ENCODE measurements around the gene KDSR. TPM values are rescaled to one million over a fixed set of nuclear protein-coding genes. Genes with fewer than 3 reads are reported as not detected.

KDSR gene
- total and polyA plus RNA-seq, 2 of the 13 experiments (the other 11 are each of a cell fraction or from before 2014, with no cell fraction given) = 10.4 to 20.9 TPM

DNA sequence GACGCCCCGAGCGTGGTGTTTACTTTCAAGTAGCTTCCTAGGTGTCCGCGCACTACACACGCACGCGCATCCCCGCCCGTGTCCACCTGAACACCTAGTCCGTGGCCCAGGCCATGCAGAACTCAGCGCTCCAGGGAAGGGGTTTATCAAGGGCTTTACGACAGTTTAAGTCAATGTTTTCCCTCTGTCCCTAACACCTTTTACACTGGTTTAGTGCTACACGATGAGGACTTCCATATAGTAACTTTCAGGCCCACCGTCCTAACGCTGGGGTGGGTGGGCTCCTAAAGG, 46.1 kb downstream of the KDSR start (continued):
- TF ChIP-seq, protein P1, sequence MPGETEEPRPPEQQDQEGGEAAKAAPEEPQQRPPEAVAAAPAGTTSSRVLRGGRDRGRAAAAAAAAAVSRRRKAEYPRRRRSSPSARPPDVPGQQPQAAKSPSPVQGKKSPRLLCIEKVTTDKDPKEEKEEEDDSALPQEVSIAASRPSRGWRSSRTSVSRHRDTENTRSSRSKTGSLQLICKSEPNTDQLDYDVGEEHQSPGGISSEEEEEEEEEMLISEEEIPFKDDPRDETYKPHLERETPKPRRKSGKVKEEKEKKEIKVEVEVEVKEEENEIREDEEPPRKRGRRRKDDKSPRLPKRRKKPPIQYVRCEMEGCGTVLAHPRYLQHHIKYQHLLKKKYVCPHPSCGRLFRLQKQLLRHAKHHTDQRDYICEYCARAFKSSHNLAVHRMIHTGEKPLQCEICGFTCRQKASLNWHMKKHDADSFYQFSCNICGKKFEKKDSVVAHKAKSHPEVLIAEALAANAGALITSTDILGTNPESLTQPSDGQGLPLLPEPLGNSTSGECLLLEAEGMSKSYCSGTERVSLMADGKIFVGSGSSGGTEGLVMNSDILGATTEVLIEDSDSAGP (CRISPR knock-in tag; IDR thresholded peaks at IDR 0.05; ENCODE audit: borderline replicate concordance) = 0 out of 2 replicates have a peak, but pooled peaks have one; percentile 2
- no peak for TF ChIP-seq TSC22D2 (CRISPR knock-in tag; IDR thresholded peaks at IDR 0.05; ENCODE audit: borderline replicate concordance)
- TF ChIP-seq FOXA3 (CRISPR knock-in tag; IDR thresholded peaks at IDR 0.05) = 0 out of 2 replicates have a peak, but pooled peaks have one; percentile 16
- TF ChIP-seq ZNF12 (CRISPR knock-in tag; IDR thresholded peaks at IDR 0.05) = no peak
- no peak for TF ChIP-seq ZNF205 (CRISPR knock-in tag; IDR thresholded peaks at IDR 0.05)
- no peak for TF ChIP-seq ZFP36L1 (CRISPR knock-in tag; IDR thresholded peaks at IDR 0.05)
- TF ChIP-seq, protein P2, sequence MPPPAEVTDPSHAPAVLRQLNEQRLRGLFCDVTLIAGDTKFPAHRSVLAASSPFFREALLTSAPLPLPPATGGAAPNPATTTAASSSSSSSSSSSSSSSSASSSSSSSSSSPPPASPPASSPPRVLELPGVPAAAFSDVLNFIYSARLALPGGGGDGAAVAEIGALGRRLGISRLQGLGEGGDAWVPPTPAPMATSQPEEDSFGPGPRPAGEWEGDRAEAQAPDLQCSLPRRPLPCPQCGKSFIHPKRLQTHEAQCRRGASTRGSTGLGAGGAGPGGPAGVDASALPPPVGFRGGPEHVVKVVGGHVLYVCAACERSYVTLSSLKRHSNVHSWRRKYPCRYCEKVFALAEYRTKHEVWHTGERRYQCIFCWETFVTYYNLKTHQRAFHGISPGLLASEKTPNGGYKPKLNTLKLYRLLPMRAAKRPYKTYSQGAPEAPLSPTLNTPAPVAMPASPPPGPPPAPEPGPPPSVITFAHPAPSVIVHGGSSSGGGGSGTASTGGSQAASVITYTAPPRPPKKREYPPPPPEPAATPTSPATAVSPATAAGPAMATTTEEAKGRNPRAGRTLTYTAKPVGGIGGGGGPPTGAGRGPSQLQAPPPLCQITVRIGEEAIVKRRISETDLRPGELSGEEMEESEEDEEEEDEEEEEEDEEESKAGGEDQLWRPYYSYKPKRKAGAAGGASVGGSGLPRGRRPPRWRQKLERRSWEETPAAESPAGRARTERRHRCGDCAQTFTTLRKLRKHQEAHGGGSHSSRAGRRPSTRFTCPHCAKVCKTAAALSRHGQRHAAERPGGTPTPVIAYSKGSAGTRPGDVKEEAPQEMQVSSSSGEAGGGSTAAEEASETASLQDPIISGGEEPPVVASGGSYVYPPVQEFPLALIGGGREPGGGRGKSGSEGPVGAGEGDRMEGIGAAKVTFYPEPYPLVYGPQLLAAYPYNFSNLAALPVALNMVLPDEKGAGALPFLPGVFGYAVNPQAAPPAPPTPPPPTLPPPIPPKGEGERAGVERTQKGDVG (CRISPR knock-in tag; IDR thresholded peaks at IDR 0.05; ENCODE audit: borderline replicate concordance) = no peak
- TF ChIP-seq, protein P3, sequence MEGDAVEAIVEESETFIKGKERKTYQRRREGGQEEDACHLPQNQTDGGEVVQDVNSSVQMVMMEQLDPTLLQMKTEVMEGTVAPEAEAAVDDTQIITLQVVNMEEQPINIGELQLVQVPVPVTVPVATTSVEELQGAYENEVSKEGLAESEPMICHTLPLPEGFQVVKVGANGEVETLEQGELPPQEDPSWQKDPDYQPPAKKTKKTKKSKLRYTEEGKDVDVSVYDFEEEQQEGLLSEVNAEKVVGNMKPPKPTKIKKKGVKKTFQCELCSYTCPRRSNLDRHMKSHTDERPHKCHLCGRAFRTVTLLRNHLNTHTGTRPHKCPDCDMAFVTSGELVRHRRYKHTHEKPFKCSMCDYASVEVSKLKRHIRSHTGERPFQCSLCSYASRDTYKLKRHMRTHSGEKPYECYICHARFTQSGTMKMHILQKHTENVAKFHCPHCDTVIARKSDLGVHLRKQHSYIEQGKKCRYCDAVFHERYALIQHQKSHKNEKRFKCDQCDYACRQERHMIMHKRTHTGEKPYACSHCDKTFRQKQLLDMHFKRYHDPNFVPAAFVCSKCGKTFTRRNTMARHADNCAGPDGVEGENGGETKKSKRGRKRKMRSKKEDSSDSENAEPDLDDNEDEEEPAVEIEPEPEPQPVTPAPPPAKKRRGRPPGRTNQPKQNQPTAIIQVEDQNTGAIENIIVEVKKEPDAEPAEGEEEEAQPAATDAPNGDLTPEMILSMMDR (CRISPR knock-in tag; IDR thresholded peaks at IDR 0.05) = no peak
- no peak for TF ChIP-seq NR1H2 (CRISPR knock-in tag; IDR thresholded peaks at IDR 0.05; ENCODE audit: borderline replicate concordance, low read depth)
- TF ChIP-seq CENPT (CRISPR knock-in tag; IDR thresholded peaks at IDR 0.05; ENCODE audit: low read depth) = no peak
- TF ChIP-seq SALL1 (CRISPR knock-in tag; IDR thresholded peaks at IDR 0.05) = peak; percentile 5; the same call in 1 of the 2 replicates
- TF ChIP-seq, protein P4, sequence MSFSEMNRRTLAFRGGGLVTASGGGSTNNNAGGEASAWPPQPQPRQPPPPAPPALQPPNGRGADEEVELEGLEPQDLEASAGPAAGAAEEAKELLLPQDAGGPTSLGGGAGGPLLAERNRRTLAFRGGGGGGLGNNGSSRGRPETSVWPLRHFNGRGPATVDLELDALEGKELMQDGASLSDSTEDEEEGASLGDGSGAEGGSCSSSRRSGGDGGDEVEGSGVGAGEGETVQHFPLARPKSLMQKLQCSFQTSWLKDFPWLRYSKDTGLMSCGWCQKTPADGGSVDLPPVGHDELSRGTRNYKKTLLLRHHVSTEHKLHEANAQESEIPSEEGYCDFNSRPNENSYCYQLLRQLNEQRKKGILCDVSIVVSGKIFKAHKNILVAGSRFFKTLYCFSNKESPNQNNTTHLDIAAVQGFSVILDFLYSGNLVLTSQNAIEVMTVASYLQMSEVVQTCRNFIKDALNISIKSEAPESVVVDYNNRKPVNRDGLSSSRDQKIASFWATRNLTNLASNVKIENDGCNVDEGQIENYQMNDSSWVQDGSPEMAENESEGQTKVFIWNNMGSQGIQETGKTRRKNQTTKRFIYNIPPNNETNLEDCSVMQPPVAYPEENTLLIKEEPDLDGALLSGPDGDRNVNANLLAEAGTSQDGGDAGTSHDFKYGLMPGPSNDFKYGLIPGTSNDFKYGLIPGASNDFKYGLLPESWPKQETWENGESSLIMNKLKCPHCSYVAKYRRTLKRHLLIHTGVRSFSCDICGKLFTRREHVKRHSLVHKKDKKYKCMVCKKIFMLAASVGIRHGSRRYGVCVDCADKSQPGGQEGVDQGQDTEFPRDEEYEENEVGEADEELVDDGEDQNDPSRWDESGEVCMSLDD (CRISPR knock-in tag; IDR thresholded peaks at IDR 0.05; ENCODE audit: borderline replicate concordance) = 0 out of 2 replicates have a peak, but pooled peaks have one; percentile 25
- no peak for TF ChIP-seq ZNF501 (CRISPR knock-in tag; IDR thresholded peaks at IDR 0.05)
- TF ChIP-seq, protein P5, sequence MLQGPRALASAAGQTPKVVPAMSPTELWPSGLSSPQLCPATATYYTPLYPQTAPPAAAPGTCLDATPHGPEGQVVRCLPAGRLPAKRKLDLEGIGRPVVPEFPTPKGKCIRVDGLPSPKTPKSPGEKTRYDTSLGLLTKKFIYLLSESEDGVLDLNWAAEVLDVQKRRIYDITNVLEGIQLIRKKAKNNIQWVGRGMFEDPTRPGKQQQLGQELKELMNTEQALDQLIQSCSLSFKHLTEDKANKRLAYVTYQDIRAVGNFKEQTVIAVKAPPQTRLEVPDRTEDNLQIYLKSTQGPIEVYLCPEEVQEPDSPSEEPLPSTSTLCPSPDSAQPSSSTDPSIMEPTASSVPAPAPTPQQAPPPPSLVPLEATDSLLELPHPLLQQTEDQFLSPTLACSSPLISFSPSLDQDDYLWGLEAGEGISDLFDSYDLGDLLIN (CRISPR knock-in tag; IDR thresholded peaks at IDR 0.05; ENCODE audit: borderline replicate concordance) = no peak
- TF ChIP-seq YEATS2 (CRISPR knock-in tag; IDR thresholded peaks at IDR 0.05; ENCODE audit: borderline replicate concordance) = no peak
- no peak for TF ChIP-seq THAP11 (CRISPR knock-in tag; IDR thresholded peaks at IDR 0.05)
- no peak for TF ChIP-seq HNF4G (IDR thresholded peaks at IDR 0.05; ENCODE audit: borderline replicate concordance, low read depth, low read length)
- no peak for TF ChIP-seq HNF4G (CRISPR knock-in tag; IDR thresholded peaks at IDR 0.05; ENCODE audit: borderline replicate concordance, low read depth)
- TF ChIP-seq ZNF766 (CRISPR knock-in tag; IDR thresholded peaks at IDR 0.05; ENCODE audit: borderline replicate concordance) = no peak
- peak; percentile 19; the same call in 1 of the 2 replicates for TF ChIP-seq ARNTL (CRISPR knock-in tag; IDR thresholded peaks at IDR 0.05)

All from HepG2 (cell line).